H9 (cell line): Measurements from ENCODE around the gene ZMYND11. TPM values are rescaled to one million over a fixed set of nuclear protein-coding genes. Genes with fewer than 3 reads are reported as not detected.
A peak's percentile ranks its signal among the peaks of the same experiment; 100 is the strongest.

Experiments used
- DNase-seq: peaks from one replicate; pipeline ENCODE4 v3.0.0-alpha.2; 2017
- H2AFZ ChIP-seq: one replicate; pipeline ENCODE4 v1.6.1; 2013; ENCODE audit warnings: mild to moderate bottlenecking, low read length, control low read depth, moderate library complexity
- H2AK5ac ChIP-seq: 2 replicates; pipeline ENCODE4 v1.6.1; 2013; ENCODE audit warnings: low read length, control low read depth, mixed read lengths; ENCODE audit not compliant: insufficient read length
- H2BK120ac ChIP-seq: one replicate; pipeline ENCODE4 v1.6.1; 2013; ENCODE audit warnings: low read depth, mild to moderate bottlenecking, low read length, control low read depth, inconsistent platforms; ENCODE audit not compliant: poor library complexity, severe bottlenecking
- H2BK12ac ChIP-seq: 2 replicates; pipeline ENCODE4 v1.6.1; 2013; ENCODE audit warnings: low read length, control low read depth, mixed read lengths, low read depth; ENCODE audit not compliant: insufficient read length
- H2BK15ac ChIP-seq: 2 replicates; pipeline ENCODE4 v1.6.1; 2013; ENCODE audit warnings: low read depth, low read length, control low read depth
- H2BK20ac ChIP-seq: one replicate; pipeline ENCODE4 v1.6.1; 2013; ENCODE audit warnings: low read depth, mild to moderate bottlenecking, low read length, control low read depth, inconsistent platforms; ENCODE audit not compliant: poor library complexity, severe bottlenecking
- H2BK5ac ChIP-seq: 2 replicates; pipeline ENCODE4 v1.6.1; 2013; ENCODE audit warnings: low read length, control low read depth, mixed read lengths; ENCODE audit not compliant: insufficient read length
- H3K14ac ChIP-seq: 2 replicates; pipeline ENCODE4 v1.6.1; 2013; ENCODE audit warnings: low read length, control low read depth; ENCODE audit not compliant: insufficient read depth
- H3K18ac ChIP-seq: 2 replicates; pipeline ENCODE4 v1.6.1; 2013; ENCODE audit warnings: low read depth, mild to moderate bottlenecking, mixed read lengths, low read length, control low read depth; ENCODE audit not compliant: insufficient read length
- H3K23ac ChIP-seq: 2 replicates; pipeline ENCODE4 v1.6.1; 2013; ENCODE audit warnings: low read length, control low read depth, mixed read lengths, low read depth; ENCODE audit not compliant: insufficient read length
- H3K23me2 ChIP-seq: 2 replicates; pipeline ENCODE4 v1.6.1; 2013; ENCODE audit warnings: low read depth, mild to moderate bottlenecking, mixed read lengths, low read length, control low read depth; ENCODE audit not compliant: insufficient read length, poor library complexity, severe bottlenecking
- H3K27ac ChIP-seq: 2 replicates; pipeline ENCODE4 v1.5.1; 2013; ENCODE audit warnings: low read length, control low read depth, mixed read lengths, low read depth; ENCODE audit not compliant: insufficient read length
- H3K27me3 ChIP-seq: 2 replicates; pipeline ENCODE4 v1.6.1; 2013; ENCODE audit warnings: low read length, control low read depth, inconsistent platforms; ENCODE audit not compliant: insufficient read depth
- H3K4ac ChIP-seq: 2 replicates; pipeline ENCODE4 v1.6.1; 2013; ENCODE audit warnings: low read depth, mild to moderate bottlenecking, control low read depth, inconsistent platforms, low read length, moderate library complexity
- H3K4me1 ChIP-seq: 2 replicates; pipeline ENCODE4 v1.6.1; 2013; ENCODE audit warnings: low read length, control low read depth, inconsistent platforms; ENCODE audit not compliant: insufficient read depth
- H3K4me2 ChIP-seq: 2 replicates; pipeline ENCODE4 v1.6.1; 2013; ENCODE audit warnings: low read length, control low read depth, mixed read lengths; ENCODE audit not compliant: insufficient read length, insufficient read depth
- H3K56ac ChIP-seq: 2 replicates; pipeline ENCODE4 v1.6.1; 2013; ENCODE audit warnings: low read depth, mild to moderate bottlenecking, mixed read lengths, low read length, control low read depth; ENCODE audit not compliant: insufficient read length
- H3K79me1 ChIP-seq: 2 replicates; pipeline ENCODE4 v1.6.1; 2013; ENCODE audit warnings: low read depth, mild to moderate bottlenecking, moderate library complexity, low read length, control low read depth, inconsistent platforms; ENCODE audit not compliant: insufficient read depth, poor library complexity, severe bottlenecking
- H3K79me2 ChIP-seq: 2 replicates; pipeline ENCODE4 v1.6.1; 2013; ENCODE audit warnings: low read length, control low read depth, inconsistent platforms; ENCODE audit not compliant: insufficient read depth
- H3K9ac ChIP-seq: 2 replicates; pipeline ENCODE4 v1.6.1; 2013; ENCODE audit warnings: low read length, control low read depth, mixed read lengths; ENCODE audit not compliant: insufficient read length; ENCODE audit errors: extremely low read depth
- H3K9me3 ChIP-seq: one replicate; pipeline ENCODE4 v1.6.1; 2013; ENCODE audit warnings: low read depth, low read length, inconsistent platforms; ENCODE audit not compliant: control insufficient read depth
- H3T11ph ChIP-seq: one replicate; pipeline ENCODE4 v1.6.1; 2013; ENCODE audit warnings: mild to moderate bottlenecking, low read length, control low read depth, inconsistent platforms
- H4K20me1 ChIP-seq: one replicate; pipeline ENCODE4 v1.6.1; 2013; ENCODE audit not compliant: control insufficient read depth, insufficient read length, insufficient read depth
- H4K5ac ChIP-seq: 2 replicates; pipeline ENCODE4 v1.6.1; 2013; ENCODE audit warnings: low read depth, mild to moderate bottlenecking, mixed read lengths, low read length, control low read depth; ENCODE audit not compliant: insufficient read length
- H4K8ac ChIP-seq: replicated peaks from 2 replicates; pipeline ENCODE4 v1.6.1; 2013; ENCODE audit warnings: low read length, control low read depth, mixed read lengths, low read depth; ENCODE audit not compliant: insufficient read length
- H4K91ac ChIP-seq: 2 replicates; pipeline ENCODE4 v1.6.1; 2013; ENCODE audit warnings: low read depth, mild to moderate bottlenecking, moderate library complexity, mixed read lengths, low read length, control low read depth; ENCODE audit not compliant: insufficient read length
- H3K27ac Mint-ChIP-seq, 3 experiments: 2 replicates in 2 of 3; 3 replicates in 1 of 3; pipeline ENCODE4 v1.8.0; 2020 to 2021; ENCODE audit warnings: mixed read lengths in 3 of 3, mild to moderate bottlenecking in 1 of 3, moderate library complexity in 1 of 3
- H3K27me3 Mint-ChIP-seq: 2 replicates; pipeline ENCODE4 v1.8.0; 2021; ENCODE audit warnings: low read depth, mild to moderate bottlenecking, moderate library complexity, mixed read lengths
- H3K36me3 Mint-ChIP-seq, 3 experiments: 2 replicates in 2 of 3; 3 replicates in 1 of 3; pipeline ENCODE4 v1.8.0; 2020 to 2021; ENCODE audit warnings: low read depth in 3 of 3, mixed read lengths in 3 of 3; ENCODE audit not compliant: insufficient read depth in 1 of 3
- H3K4me1 Mint-ChIP-seq, 2 experiments: 2 replicates each; pipeline ENCODE4 v1.8.0; 2020; ENCODE audit warnings: mixed read lengths in 2 of 2
- H3K4me3 Mint-ChIP-seq, 2 experiments: 2 replicates in 1 of 2; 3 replicates in 1 of 2; pipeline ENCODE4 v1.8.0; 2020 to 2021; ENCODE audit warnings: mild to moderate bottlenecking in 2 of 2, mixed read lengths in 2 of 2, moderate library complexity in 1 of 2
- H3K9me3 Mint-ChIP-seq, 2 experiments: 2 replicates in 1 of 2; 3 replicates in 1 of 2; pipeline ENCODE4 v1.8.0; 2020; ENCODE audit warnings: mild to moderate bottlenecking in 2 of 2, mixed read lengths in 2 of 2, moderate library complexity in 1 of 2
- CTCF ChIP-seq: fragments of 200-600 bp; sonication (generic); conservative IDR thresholded peaks from 3 replicates; pipeline ENCODE4 v1.8.0; 2021; ENCODE audit warnings: antibody characterized with exemption, mild to moderate bottlenecking
- WGBS: extraction: QIAGEN DNeasy Blood & Tissue Kit; methylation state at CpG from one replicate; pipeline ENCODE4 v1.1.7; 2013; ENCODE audit warnings: missing lambda C conversion rate, low lambda C conversion rate, mixed read lengths; ENCODE audit not compliant: insufficient read length; ENCODE audit errors: extremely low coverage; 5-methylcytosine and 5-hydroxymethylcytosine counted together
- total RNA-seq: library from RNA; stranded (reverse); gene quantifications from 2 replicates; pipeline ENCODE4 v1.2.1, GENCODE V29; 2021

The ZMYND11 gene
- total RNA-seq, 1 experiment from 2014 or later = 33.7 TPM

DNA sequence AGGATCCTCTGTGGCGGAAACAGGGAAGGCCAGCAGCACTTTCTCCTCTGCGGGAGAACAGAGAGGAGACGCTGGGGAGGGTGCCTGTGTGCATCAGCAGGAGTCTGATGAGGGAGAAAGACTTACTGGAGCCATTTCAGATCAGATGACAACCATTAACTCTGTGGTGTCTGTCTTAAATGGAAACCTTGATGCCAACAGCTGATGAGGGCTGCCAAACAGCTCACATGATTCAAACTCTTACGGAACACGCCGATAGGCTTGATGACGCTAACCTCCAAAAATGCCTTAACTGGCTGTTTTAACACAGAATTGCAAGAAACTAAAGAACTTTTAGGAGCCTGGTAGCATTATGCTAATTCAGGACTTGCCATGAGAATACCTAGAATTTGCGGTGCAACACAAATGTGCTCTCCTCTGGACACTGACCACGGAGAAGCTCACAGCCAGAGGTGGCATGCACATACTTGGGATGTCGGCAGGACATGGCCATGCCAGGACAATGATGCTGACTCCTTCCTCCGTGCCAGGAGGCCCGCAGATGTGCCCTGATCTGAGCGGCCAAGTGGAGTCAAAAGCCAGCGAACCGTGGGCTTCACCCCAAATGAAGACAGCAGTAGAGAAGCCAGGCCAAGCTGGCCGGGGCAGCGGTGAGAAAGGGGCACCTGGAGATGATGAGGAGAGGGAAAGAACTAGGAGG lies 154.9 kb downstream of the ZMYND11 start:
- Histone ChIP-seq H3T11ph (no peak overlapping the region), H3K9me3 (no peaks in the 10 kb centered on the region), H4K8ac (no peak overlapping the region), H2BK12ac (no peak overlapping the region), H3K4me2 (no peak overlapping the region), H4K91ac (no peak overlapping the region), H3K4ac (no peak overlapping the region), H3K27ac (no peak overlapping the region), H3K23ac (no peak overlapping the region), H3K79me1 (no peaks in the 10 kb centered on the region), H2AFZ (no peak overlapping the region), H3K56ac (no peak overlapping the region), H4K5ac (no peak overlapping the region), H2AK5ac (no peak overlapping the region), H2BK120ac (no peak overlapping the region), H2BK5ac (no peak overlapping the region), H2BK20ac (no peak overlapping the region), H3K9ac (no peak overlapping the region), H3K27me3 (no peaks in the 10 kb centered on the region), H4K20me1 (no peaks in the 10 kb centered on the region), H3K79me2 (no peaks in the 10 kb centered on the region), H3K4me1 (no peaks in the 10 kb centered on the region), H3K23me2 (no peaks in the 10 kb centered on the region), H3K18ac (no peak overlapping the region), H3K14ac (no peak overlapping the region), H2BK15ac (no peak overlapping the region)
- Mint-ChIP-seq H3K27me3 (no peaks in the 10 kb centered on the region), H3K27ac (peak overlapping the region in 1 of 3 experiments; percentile 63; a peak in 2 of 7 replicates), H3K4me1 (peaks cover 4 to 13% of the 10 kb centered on the region in 2 experiments), H3K36me3 (peaks cover under 1 to 11% (median under 1%) of the 10 kb centered on the region in 3 experiments; a peak in 5 of 7 replicates), H3K4me3 (no peak overlapping the region), H3K9me3 (no peaks in the 10 kb centered on the region)
- WGBS = no CpG with 5 or more reads among the region's 17 CpGs
- TF ChIP-seq CTCF = no peak
- DNase-seq = no peak
